ENCODE measurements around the gene TGFB2.

TGFB2 gene

GRCh38 chr1:218436997-218437396 lies 91.9 kb downstream of the TGFB2 start:
- TF ChIP-seq RAD21 (IDR thresholded peaks at IDR 0.05; ENCODE audit: low read depth) (no peak), CEBPB (IDR thresholded peaks at IDR 0.05) (no peak), USF1 (IDR thresholded peaks at IDR 0.05) (no peak), REST (IDR thresholded peaks at IDR 0.05; ENCODE audit: low read depth) (no peak), TAF1 (IDR thresholded peaks at IDR 0.05; ENCODE audit: low read depth) (no peak), EP300 (IDR thresholded peaks at IDR 0.05; ENCODE audit: borderline replicate concordance) (no peak), MAX (IDR thresholded peaks at IDR 0.05) (no peak), FOXM1 (IDR thresholded peaks at IDR 0.05; ENCODE audit: borderline replicate concordance, low read depth) (no peak), TCF12 (IDR thresholded peaks at IDR 0.05; ENCODE audit: low read depth) (no peak), NFIC (IDR thresholded peaks at IDR 0.05) (no peak), CREB1 (IDR thresholded peaks at IDR 0.05; ENCODE audit: low read depth) (no peak), TEAD4 (IDR thresholded peaks at IDR 0.05) (no peak), YY1 (IDR thresholded peaks at IDR 0.05; ENCODE audit: low read depth) (no peak), ZBTB7A (IDR thresholded peaks at IDR 0.05; ENCODE audit: low read depth) (no peak), EGR1 (IDR thresholded peaks at IDR 0.05) (no peak)

GRCh38 chr1:218439541-218440295 lies 94.6 kb downstream of the TGFB2 start:
- TF ChIP-seq RAD21 (IDR thresholded peaks at IDR 0.05; ENCODE audit: low read depth) (peak; percentile 30; the same call in 1 of the 2 replicates), MAX (IDR thresholded peaks at IDR 0.05) (peak; percentile 69), YY1 (IDR thresholded peaks at IDR 0.05; ENCODE audit: low read depth) (no peak)

GRCh38 chr1:218443255-218443654 lies 98.1 kb downstream of the TGFB2 start:
- TF ChIP-seq YY1 (IDR thresholded peaks at IDR 0.05; ENCODE audit: low read depth) (no peak), REST (IDR thresholded peaks at IDR 0.05; ENCODE audit: low read depth) (no peak), TEAD4 (IDR thresholded peaks at IDR 0.05) (peak; percentile 87), CREB1 (IDR thresholded peaks at IDR 0.05; ENCODE audit: low read depth) (no peak), EP300 (IDR thresholded peaks at IDR 0.05; ENCODE audit: borderline replicate concordance) (peak; percentile 84), NFIC (IDR thresholded peaks at IDR 0.05) (peak; percentile 80), FOXM1 (IDR thresholded peaks at IDR 0.05; ENCODE audit: borderline replicate concordance, low read depth) (peak; percentile 78), MAX (IDR thresholded peaks at IDR 0.05) (peak; percentile 22; the same call in 1 of the 2 replicates), CEBPB (IDR thresholded peaks at IDR 0.05) (no peak), TAF1 (IDR thresholded peaks at IDR 0.05; ENCODE audit: low read depth) (no peak), ZBTB7A (IDR thresholded peaks at IDR 0.05; ENCODE audit: low read depth) (no peak), EGR1 (IDR thresholded peaks at IDR 0.05) (no peak), RAD21 (IDR thresholded peaks at IDR 0.05; ENCODE audit: low read depth) (peak; percentile 24; the same call in 1 of the 2 replicates), TCF12 (IDR thresholded peaks at IDR 0.05; ENCODE audit: low read depth) (peak; percentile 78), USF1 (IDR thresholded peaks at IDR 0.05) (no peak)

- TF ChIP-seq USF1 (IDR thresholded peaks at IDR 0.05) = no peak
- TF ChIP-seq NFIC (IDR thresholded peaks at IDR 0.05) = no peak
- TF ChIP-seq EP300 (IDR thresholded peaks at IDR 0.05; ENCODE audit: borderline replicate concordance) = no peak
- no peak for TF ChIP-seq CEBPB (IDR thresholded peaks at IDR 0.05)
- TF ChIP-seq YY1 (IDR thresholded peaks at IDR 0.05; ENCODE audit: low read depth) = no peak
Observed at GRCh38 chr1:218444173-218444572, 99.0 kb downstream of the TGFB2 start.

GRCh38 chr1:218444588-218444987 lies 99.5 kb downstream of the TGFB2 start:
- TF ChIP-seq CREB1 (IDR thresholded peaks at IDR 0.05; ENCODE audit: low read depth) (no peak), ZBTB7A (IDR thresholded peaks at IDR 0.05; ENCODE audit: low read depth) (no peak), NFIC (IDR thresholded peaks at IDR 0.05) (no peak)

All from Ishikawa (cell line).